NCI-H345 treated with DMSO at 0.1 percent for 48 hours (cell line): ENCODE data around the gene RABGAP1L.
"Not testable (repeated sequence)": the region's sequence is repeated elsewhere in the genome, so short reads cannot be mapped to it uniquely, and the experiment has no call there.

ENCODE experiments used
- DNase-seq: peaks from one replicate; lab custom pipeline; 2025; ENCODE audit not compliant: unreplicated experiment; lab: John Stamatoyannopoulos, UW

The RABGAP1L gene

GRCh38 chr1:174428033-174428432 lies 268.7 kb downstream of the RABGAP1L start:
- no peak for DNase-seq

- DNase-seq: no peak
These were observed 269.4 kb downstream of the RABGAP1L start for GRCh38 chr1:174428739-174429138.

- no peak for DNase-seq
These were observed 274.1 kb downstream of the RABGAP1L start for GRCh38 chr1:174433451-174433850.

GRCh38 chr1:174445351-174445750 lies 286.0 kb downstream of the RABGAP1L start:
- no peak for DNase-seq

- DNase-seq: no peak
These were observed 286.5 kb downstream of the RABGAP1L start for GRCh38 chr1:174445817-174446216.

GRCh38 chr1:174447866-174448530 lies 288.7 kb downstream of the RABGAP1L start, which contains the start of gene GPR52:
GPR52 (plus strand) TSS chr1:174447964; CDS start chr1:174448112, 148 bp downstream.
- DNase-seq: no peak

GRCh38 chr1:174448531-174448883 lies 289.2 kb downstream of the RABGAP1L start:
- DNase-seq: no peak

- DNase-seq: no peak
These were observed 289.7 kb downstream of the RABGAP1L start for GRCh38 chr1:174448974-174449373.

- DNase-seq: no peak
These were observed 292.1 kb downstream of the RABGAP1L start for GRCh38 chr1:174451408-174451807.

- DNase-seq: no peak
These were observed 306.5 kb downstream of the RABGAP1L start for GRCh38 chr1:174465855-174466254.

GRCh38 chr1:174466607-174467006 lies 307.3 kb downstream of the RABGAP1L start:
- no peak for DNase-seq

GRCh38 chr1:174469052-174469451 lies 309.7 kb downstream of the RABGAP1L start:
- DNase-seq: no peak

- no peak for DNase-seq
These were observed 310.4 kb downstream of the RABGAP1L start for GRCh38 chr1:174469687-174470086.

- no peak for DNase-seq
These were observed 320.0 kb downstream of the RABGAP1L start for GRCh38 chr1:174479281-174479680.

GRCh38 chr1:174480324-174480723 lies 321.0 kb downstream of the RABGAP1L start:
- DNase-seq: no peak

GRCh38 chr1:174491606-174492005 lies 332.3 kb downstream of the RABGAP1L start:
- DNase-seq: no peak

GRCh38 chr1:174497478-174497877 lies 338.2 kb downstream of the RABGAP1L start:
- DNase-seq: no peak

- not testable (repeated sequence) for DNase-seq
These were observed 357.4 kb downstream of the RABGAP1L start for GRCh38 chr1:174516755-174517154.

- peak; percentile 17 for DNase-seq
These were observed 360.5 kb downstream of the RABGAP1L start for GRCh38 chr1:174519844-174520243.

GRCh38 chr1:174531751-174532150 lies 372.4 kb downstream of the RABGAP1L start:
- no peak for DNase-seq

- no peak for DNase-seq
These were observed 375.5 kb downstream of the RABGAP1L start for GRCh38 chr1:174534789-174535188.

- no peak for DNase-seq
These were observed 375.9 kb downstream of the RABGAP1L start for GRCh38 chr1:174535207-174535606.

GRCh38 chr1:174543421-174543820 lies 384.1 kb downstream of the RABGAP1L start:
- not testable (repeated sequence) for DNase-seq
